Measurements from ENCODE around the gene TNK1.
"Not testable (repeated sequence)": the region's sequence is repeated elsewhere in the genome, so short reads cannot be mapped to it uniquely, and the experiment has no call there.

DNA sequence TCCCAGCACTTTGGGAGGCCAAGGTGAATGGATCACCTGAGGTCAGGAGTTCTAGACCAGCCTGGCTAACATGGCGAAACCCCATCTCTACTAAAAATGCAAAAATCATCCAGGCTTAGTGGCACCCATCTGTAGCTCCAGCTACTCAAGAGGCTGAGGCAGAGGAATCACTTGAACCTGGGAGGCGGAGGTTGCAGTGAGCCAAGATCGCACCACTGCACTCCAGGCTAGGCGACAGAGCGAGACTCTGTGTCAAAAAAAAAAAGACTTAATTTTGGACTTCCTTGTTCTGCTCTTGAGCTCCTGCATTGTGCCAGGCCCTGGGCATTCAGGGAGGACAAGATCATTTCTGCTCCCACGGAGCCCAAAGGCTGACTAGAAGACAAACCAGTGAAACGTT lies 43.3 kb upstream of the TNK1 start:
- TF ChIP-seq, protein P1, sequence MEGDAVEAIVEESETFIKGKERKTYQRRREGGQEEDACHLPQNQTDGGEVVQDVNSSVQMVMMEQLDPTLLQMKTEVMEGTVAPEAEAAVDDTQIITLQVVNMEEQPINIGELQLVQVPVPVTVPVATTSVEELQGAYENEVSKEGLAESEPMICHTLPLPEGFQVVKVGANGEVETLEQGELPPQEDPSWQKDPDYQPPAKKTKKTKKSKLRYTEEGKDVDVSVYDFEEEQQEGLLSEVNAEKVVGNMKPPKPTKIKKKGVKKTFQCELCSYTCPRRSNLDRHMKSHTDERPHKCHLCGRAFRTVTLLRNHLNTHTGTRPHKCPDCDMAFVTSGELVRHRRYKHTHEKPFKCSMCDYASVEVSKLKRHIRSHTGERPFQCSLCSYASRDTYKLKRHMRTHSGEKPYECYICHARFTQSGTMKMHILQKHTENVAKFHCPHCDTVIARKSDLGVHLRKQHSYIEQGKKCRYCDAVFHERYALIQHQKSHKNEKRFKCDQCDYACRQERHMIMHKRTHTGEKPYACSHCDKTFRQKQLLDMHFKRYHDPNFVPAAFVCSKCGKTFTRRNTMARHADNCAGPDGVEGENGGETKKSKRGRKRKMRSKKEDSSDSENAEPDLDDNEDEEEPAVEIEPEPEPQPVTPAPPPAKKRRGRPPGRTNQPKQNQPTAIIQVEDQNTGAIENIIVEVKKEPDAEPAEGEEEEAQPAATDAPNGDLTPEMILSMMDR (IDR thresholded peaks at IDR 0.05) = not testable (repeated sequence)
- TF ChIP-seq CHD2 (IDR thresholded peaks at IDR 0.05; ENCODE audit: low read length, partially characterized antibody); MAX (IDR thresholded peaks at IDR 0.05; ENCODE audit: low read depth); RAD21 (IDR thresholded peaks at IDR 0.05; ENCODE audit: low read length); RCOR1 (IDR thresholded peaks at IDR 0.05; ENCODE audit: low read length); POLR2AphosphoS5 (IDR thresholded peaks at IDR 0.05; ENCODE audit: low read depth, low read length); SIN3A (IDR thresholded peaks at IDR 0.05; ENCODE audit: borderline replicate concordance, low read depth, low read length); TCF12 (IDR thresholded peaks at IDR 0.05): not testable (repeated sequence)
- TF ChIP-seq, protein P2, sequence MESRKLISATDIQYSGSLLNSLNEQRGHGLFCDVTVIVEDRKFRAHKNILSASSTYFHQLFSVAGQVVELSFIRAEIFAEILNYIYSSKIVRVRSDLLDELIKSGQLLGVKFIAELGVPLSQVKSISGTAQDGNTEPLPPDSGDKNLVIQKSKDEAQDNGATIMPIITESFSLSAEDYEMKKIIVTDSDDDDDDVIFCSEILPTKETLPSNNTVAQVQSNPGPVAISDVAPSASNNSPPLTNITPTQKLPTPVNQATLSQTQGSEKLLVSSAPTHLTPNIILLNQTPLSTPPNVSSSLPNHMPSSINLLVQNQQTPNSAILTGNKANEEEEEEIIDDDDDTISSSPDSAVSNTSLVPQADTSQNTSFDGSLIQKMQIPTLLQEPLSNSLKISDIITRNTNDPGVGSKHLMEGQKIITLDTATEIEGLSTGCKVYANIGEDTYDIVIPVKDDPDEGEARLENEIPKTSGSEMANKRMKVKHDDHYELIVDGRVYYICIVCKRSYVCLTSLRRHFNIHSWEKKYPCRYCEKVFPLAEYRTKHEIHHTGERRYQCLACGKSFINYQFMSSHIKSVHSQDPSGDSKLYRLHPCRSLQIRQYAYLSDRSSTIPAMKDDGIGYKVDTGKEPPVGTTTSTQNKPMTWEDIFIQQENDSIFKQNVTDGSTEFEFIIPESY (IDR thresholded peaks at IDR 0.05; ENCODE audit: borderline replicate concordance, low read depth) = not testable (repeated sequence)
